B cell (primary cell): ENCODE measurements around the gene MBD6.

Source experiments
- CTCF ChIP-seq: fragments of 200-600 bp; IDR thresholded peaks from one replicate; pipeline ENCODE4 v1.8.0; 2022; ENCODE audit warnings: antibody characterized with exemption, mild to moderate bottlenecking
- EZH2 ChIP-seq: IDR thresholded peaks from 2 replicates; pipeline ENCODE4 v1.6.1; 2012; ENCODE audit warnings: borderline replicate concordance, low read depth, mild to moderate bottlenecking, moderate library complexity, low read length; ENCODE audit not compliant: insufficient read depth, poor library complexity, severe bottlenecking

GRCh38 chr12:57543581-57543980, 21.0 kb downstream of the MBD6 start:
- TF ChIP-seq CTCF, result no peak
- no peak for TF ChIP-seq EZH2
